ENCODE data around the gene MYO16. TPM values are rescaled to one million over a fixed set of nuclear protein-coding genes. Genes with fewer than 3 reads are reported as not detected.

The MYO16 gene
- total RNA-seq, 1 donor from 2014 or later, result not detected

- Mint-ChIP-seq H3K27ac (no peak overlapping the region), H3K4me1 (ENCODE audit: low read depth) (no peaks in the 10 kb centered on the region), H3K36me3 (ENCODE audit: low read depth) (no peaks in the 10 kb centered on the region), H3K9me3 (no peaks in the 10 kb centered on the region), H3K27me3 (ENCODE audit: insufficient read depth) (no peaks in the 10 kb centered on the region), H3K4me3 (no peak overlapping the region)
- no peak for DNase-seq (ENCODE audit: low spot score)
- intact Hi-C loops (cut with micrococcal nuclease), result no loop called here
Observed at GRCh38 chr13:108674771-108675170, 45.4 kb downstream of the MYO16 start.

DNA sequence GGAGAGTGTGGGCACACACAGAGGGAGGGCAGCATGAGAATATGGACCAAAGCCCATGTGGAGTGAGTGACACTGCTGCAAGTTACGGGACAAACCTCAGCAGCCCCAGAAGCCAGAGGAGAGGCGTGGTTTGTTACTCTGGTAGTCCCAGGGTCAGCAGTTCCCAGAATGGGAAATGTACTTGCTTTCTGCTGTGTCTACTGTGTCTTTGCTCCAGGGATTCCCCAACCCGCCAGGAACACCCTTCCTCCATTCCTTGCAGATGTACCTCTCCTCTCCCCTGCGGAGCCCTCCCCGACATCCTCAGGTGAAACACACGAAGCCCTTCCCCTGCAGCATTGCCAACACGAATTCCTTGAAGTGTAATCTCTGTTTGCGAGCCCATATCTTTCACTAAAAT lies 47.2 kb downstream of the MYO16 start:
- no peak overlapping the region for H3K27ac Mint-ChIP-seq
- no peaks in the 10 kb centered on the region for H3K36me3 Mint-ChIP-seq (ENCODE audit: low read depth)
- H3K9me3 Mint-ChIP-seq, result no peaks in the 10 kb centered on the region
- no peak for DNase-seq (ENCODE audit: low spot score)
- no peaks in the 10 kb centered on the region for H3K4me1 Mint-ChIP-seq (ENCODE audit: low read depth)
- H3K4me3 Mint-ChIP-seq, result no peak overlapping the region
- H3K27me3 Mint-ChIP-seq (ENCODE audit: insufficient read depth), result no peaks in the 10 kb centered on the region
- intact Hi-C loops (cut with micrococcal nuclease), result no loop called here

GRCh38 chr13:108677806-108678205 lies 48.4 kb downstream of the MYO16 start:
- no peaks in the 10 kb centered on the region for H3K9me3 Mint-ChIP-seq
- H3K36me3 Mint-ChIP-seq (ENCODE audit: low read depth), result no peaks in the 10 kb centered on the region
- intact Hi-C loops (cut with micrococcal nuclease), result no loop called here
- no peak for DNase-seq (ENCODE audit: low spot score)
- no peaks in the 10 kb centered on the region for H3K4me1 Mint-ChIP-seq (ENCODE audit: low read depth)
- H3K27me3 Mint-ChIP-seq (ENCODE audit: insufficient read depth), result no peaks in the 10 kb centered on the region
- no peak overlapping the region for H3K4me3 Mint-ChIP-seq
- H3K27ac Mint-ChIP-seq, result no peak overlapping the region

- Mint-ChIP-seq H3K4me1 (ENCODE audit: low read depth) (no peaks in the 10 kb centered on the region), H3K27ac (no peak overlapping the region), H3K36me3 (ENCODE audit: low read depth) (no peaks in the 10 kb centered on the region), H3K9me3 (no peaks in the 10 kb centered on the region), H3K4me3 (no peak overlapping the region), H3K27me3 (ENCODE audit: insufficient read depth) (no peaks in the 10 kb centered on the region)
- no peak for DNase-seq (ENCODE audit: low spot score)
- intact Hi-C loops (cut with micrococcal nuclease), result no loop called here
Observed at GRCh38 chr13:108680011-108680410, 50.6 kb downstream of the MYO16 start.

DNA sequence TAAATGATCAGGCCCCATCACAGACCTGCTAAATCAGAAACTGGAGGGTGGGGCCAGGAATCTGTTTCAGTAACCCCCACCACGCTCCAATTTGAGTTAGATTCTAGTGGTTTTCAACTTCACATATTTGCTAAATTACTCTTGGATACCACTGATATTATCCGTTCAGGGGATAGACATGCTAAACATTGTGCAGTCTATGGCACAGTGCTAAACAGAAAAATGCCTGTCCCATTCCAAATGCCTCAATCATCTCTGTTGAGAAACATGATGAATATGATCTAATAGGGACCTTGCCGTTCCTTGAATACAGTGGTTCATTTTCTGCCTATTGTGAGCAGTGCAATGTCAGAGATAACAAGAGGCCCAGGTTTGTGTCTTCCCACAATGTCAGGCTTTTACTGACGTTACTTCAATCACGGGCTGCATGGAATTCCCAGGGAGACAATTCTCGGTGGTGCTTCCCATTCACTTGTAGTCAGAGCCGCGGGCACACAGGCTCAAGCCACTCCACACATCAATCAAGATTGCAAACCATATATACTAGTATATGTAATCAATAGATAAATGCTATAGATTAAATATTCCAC lies 52.7 kb downstream of the MYO16 start:
- no peak overlapping the region for H3K4me3 Mint-ChIP-seq
- intact Hi-C loops (cut with micrococcal nuclease), result no loop called here
- H3K4me1 Mint-ChIP-seq (ENCODE audit: low read depth), result no peaks in the 10 kb centered on the region
- no peak for DNase-seq (ENCODE audit: low spot score)
- no peaks in the 10 kb centered on the region for H3K36me3 Mint-ChIP-seq (ENCODE audit: low read depth)
- no peak overlapping the region for H3K27ac Mint-ChIP-seq
- no peaks in the 10 kb centered on the region for H3K9me3 Mint-ChIP-seq
- H3K27me3 Mint-ChIP-seq (ENCODE audit: insufficient read depth), result no peaks in the 10 kb centered on the region

DNA sequence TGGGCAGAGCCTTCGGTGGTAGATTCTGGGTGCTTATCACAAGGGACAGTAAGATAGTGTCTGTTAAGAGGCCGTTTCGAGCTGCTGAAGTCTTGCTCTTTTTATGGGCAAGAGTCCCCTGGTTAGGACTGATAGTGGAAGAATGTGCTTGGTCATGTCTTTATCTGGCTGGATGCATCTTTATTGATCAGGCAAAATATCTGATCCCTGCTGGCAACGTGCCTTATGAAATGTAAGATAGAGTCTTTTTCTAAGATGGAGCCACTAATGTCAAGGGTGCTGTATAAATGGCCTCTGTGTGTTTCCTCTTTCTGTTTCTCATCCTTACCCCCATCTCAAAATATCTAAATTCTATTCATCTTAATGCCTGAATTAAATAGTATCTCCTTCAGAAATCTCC lies 53.3 kb downstream of the MYO16 start:
- Mint-ChIP-seq H3K9me3 (no peaks in the 10 kb centered on the region), H3K4me1 (ENCODE audit: low read depth) (no peaks in the 10 kb centered on the region), H3K4me3 (no peak overlapping the region), H3K27ac (no peak overlapping the region), H3K36me3 (ENCODE audit: low read depth) (no peaks in the 10 kb centered on the region), H3K27me3 (ENCODE audit: insufficient read depth) (no peaks in the 10 kb centered on the region)
- intact Hi-C loops (cut with micrococcal nuclease), result no loop called here
- DNase-seq (ENCODE audit: low spot score), result no peak

GRCh38 chr13:108686027-108686426 lies 56.6 kb downstream of the MYO16 start:
- H3K9me3 Mint-ChIP-seq, result no peaks in the 10 kb centered on the region
- no peaks in the 10 kb centered on the region for H3K27me3 Mint-ChIP-seq (ENCODE audit: insufficient read depth)
- no peak overlapping the region for H3K27ac Mint-ChIP-seq
- no peak overlapping the region for H3K4me3 Mint-ChIP-seq
- no peaks in the 10 kb centered on the region for H3K4me1 Mint-ChIP-seq (ENCODE audit: low read depth)
- DNase-seq (ENCODE audit: low spot score), result no peak
- no peaks in the 10 kb centered on the region for H3K36me3 Mint-ChIP-seq (ENCODE audit: low read depth)
- intact Hi-C loops (cut with micrococcal nuclease), result no loop called here

DNA sequence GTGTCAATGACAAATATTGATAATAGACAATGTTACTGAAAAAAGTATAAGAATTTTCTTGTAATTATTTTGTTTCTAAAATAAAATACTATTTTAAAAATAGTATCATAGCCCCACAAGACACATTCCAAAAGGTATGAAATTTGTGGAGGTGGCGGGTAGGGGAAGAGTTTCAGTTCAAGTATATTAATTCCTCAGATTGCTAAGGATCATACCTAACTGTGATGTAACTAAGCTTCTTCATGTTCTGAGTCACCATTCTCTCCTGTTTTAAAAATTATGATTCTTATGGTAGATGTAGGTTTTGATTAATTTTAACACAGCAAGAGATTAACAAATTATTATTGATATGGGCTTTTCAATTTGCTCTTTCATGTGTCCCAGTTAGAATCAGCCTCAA lies 61.3 kb downstream of the MYO16 start:
- intact Hi-C loops (cut with micrococcal nuclease), result no loop called here
- no peaks in the 10 kb centered on the region for H3K27me3 Mint-ChIP-seq (ENCODE audit: insufficient read depth)
- no peak overlapping the region for H3K4me3 Mint-ChIP-seq
- no peaks in the 10 kb centered on the region for H3K36me3 Mint-ChIP-seq (ENCODE audit: low read depth)
- no peak overlapping the region for H3K27ac Mint-ChIP-seq
- H3K9me3 Mint-ChIP-seq, result no peaks in the 10 kb centered on the region
- DNase-seq (ENCODE audit: low spot score), result no peak
- no peaks in the 10 kb centered on the region for H3K4me1 Mint-ChIP-seq (ENCODE audit: low read depth)

DNA sequence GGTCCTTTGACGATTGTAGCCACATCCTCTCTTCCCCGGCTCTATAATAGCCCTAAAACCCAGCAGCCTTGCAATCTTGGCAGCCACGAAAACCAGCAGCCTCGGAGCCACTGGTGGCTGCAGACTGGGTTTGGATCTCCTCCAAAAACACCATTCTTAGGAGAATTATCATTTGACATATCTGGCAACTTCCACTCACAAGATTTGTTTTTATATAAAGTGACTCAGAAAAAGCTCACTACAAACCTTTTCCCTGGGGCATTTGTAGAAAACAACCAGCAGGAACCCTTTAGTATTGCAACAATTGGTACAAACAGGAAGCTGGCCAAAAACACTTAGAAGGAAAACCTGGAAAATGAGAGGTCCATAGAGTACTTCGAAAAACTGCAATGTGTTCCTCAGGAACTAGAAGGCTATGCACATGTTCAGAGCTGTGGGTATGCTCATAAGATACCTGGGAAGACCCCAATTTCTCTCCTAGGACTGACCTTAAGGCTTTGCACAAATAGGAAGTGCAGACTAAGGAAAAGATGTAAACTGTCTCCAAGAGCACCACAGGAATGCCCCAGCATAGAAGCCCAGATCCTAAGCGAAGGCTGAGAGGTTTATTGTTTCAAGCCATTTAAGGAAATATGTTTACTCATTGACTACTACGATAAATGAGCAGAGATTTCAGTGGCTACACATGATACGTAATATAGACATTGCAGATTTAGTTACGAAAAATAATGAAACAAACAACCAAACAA lies 71.2 kb downstream of the MYO16 start:
- intact Hi-C loops (cut with micrococcal nuclease), result no loop called here
- Mint-ChIP-seq H3K9me3 (peaks cover 4% of the 10 kb centered on the region), H3K4me1 (ENCODE audit: low read depth) (no peaks in the 10 kb centered on the region), H3K4me3 (no peak overlapping the region), H3K36me3 (ENCODE audit: low read depth) (no peaks in the 10 kb centered on the region), H3K27me3 (ENCODE audit: insufficient read depth) (no peaks in the 10 kb centered on the region), H3K27ac (no peak overlapping the region)
- DNase-seq (ENCODE audit: low spot score), result no peak

DNA sequence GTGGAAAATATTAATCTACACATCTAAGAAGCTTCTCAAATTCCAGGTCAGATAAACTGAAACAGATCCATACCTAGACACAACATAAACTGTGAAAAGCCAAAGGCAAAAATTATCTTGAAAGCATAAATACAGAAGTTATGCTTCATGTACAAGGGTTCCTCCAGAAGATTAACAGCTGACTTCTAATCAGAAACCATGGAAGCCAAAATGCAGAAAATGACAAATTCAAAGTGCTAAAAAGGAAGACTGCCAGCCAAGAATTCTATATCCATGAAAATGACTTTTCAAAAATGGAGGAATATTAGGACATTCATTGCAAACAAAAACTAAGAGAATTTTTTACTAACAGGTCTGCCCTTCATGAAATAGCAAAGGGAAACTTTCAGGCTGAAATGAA lies 72.8 kb downstream of the MYO16 start:
- H3K9me3 Mint-ChIP-seq, result peaks cover 4% of the 10 kb centered on the region

DNA sequence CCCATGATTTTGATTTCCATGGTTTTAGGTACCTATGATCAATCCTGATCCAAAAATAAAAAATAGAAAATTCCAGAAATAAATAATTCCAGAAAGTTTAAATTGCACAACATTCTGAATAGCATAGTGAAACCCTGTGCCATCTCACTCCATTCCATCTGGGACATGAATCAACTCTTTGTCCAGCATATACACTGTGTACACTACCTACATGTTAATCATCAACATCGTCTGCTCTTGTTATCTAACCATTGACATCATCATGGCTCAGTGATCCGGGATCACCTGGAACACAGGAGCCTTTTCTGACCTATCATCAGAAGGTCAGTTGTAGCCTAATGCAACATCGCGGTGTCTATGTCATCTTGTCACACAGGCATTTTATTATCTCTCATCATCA lies 75.6 kb downstream of the MYO16 start:
- Mint-ChIP-seq H3K9me3 (peaks cover 4% of the 10 kb centered on the region), H3K36me3 (ENCODE audit: low read depth) (no peaks in the 10 kb centered on the region)

More for the DNA sequence above, 72.8 kb downstream of the MYO16 start:
- Mint-ChIP-seq H3K27ac (no peak overlapping the region), H3K36me3 (ENCODE audit: low read depth) (no peaks in the 10 kb centered on the region), H3K27me3 (ENCODE audit: insufficient read depth) (no peaks in the 10 kb centered on the region), H3K4me3 (no peak overlapping the region), H3K4me1 (ENCODE audit: low read depth) (no peaks in the 10 kb centered on the region)
- DNase-seq (ENCODE audit: low spot score), result no peak
- intact Hi-C loops (cut with micrococcal nuclease), result no loop called here

GRCh38 chr13:108707584-108707983 lies 78.2 kb downstream of the MYO16 start:
- no peaks in the 10 kb centered on the region for H3K9me3 Mint-ChIP-seq

More for the DNA sequence above, 75.6 kb downstream of the MYO16 start:
- Mint-ChIP-seq H3K27ac (no peak overlapping the region), H3K4me3 (no peak overlapping the region), H3K27me3 (ENCODE audit: insufficient read depth) (no peaks in the 10 kb centered on the region), H3K4me1 (ENCODE audit: low read depth) (no peaks in the 10 kb centered on the region)
- intact Hi-C loops (cut with micrococcal nuclease), result no loop called here
- DNase-seq (ENCODE audit: low spot score), result no peak

GRCh38 chr13:108708921-108709320 lies 79.5 kb downstream of the MYO16 start:
- Mint-ChIP-seq H3K9me3 (no peaks in the 10 kb centered on the region), H3K27me3 (ENCODE audit: insufficient read depth) (no peaks in the 10 kb centered on the region), H3K4me3 (no peak overlapping the region), H3K4me1 (ENCODE audit: low read depth) (no peaks in the 10 kb centered on the region), H3K36me3 (ENCODE audit: low read depth) (no peaks in the 10 kb centered on the region), H3K27ac (no peak overlapping the region)
- intact Hi-C loops (cut with micrococcal nuclease), result no loop called here
- no peak for DNase-seq (ENCODE audit: low spot score)

More at GRCh38 chr13:108707584-108707983, 78.2 kb downstream of the MYO16 start:
- H3K27ac Mint-ChIP-seq, result no peak overlapping the region
- DNase-seq (ENCODE audit: low spot score), result no peak
- no peaks in the 10 kb centered on the region for H3K4me1 Mint-ChIP-seq (ENCODE audit: low read depth)
- H3K4me3 Mint-ChIP-seq, result no peak overlapping the region
- intact Hi-C loops (cut with micrococcal nuclease), result no loop called here
- H3K27me3 Mint-ChIP-seq (ENCODE audit: insufficient read depth), result no peaks in the 10 kb centered on the region
- no peaks in the 10 kb centered on the region for H3K36me3 Mint-ChIP-seq (ENCODE audit: low read depth)

Data from activated T-helper 1 cell treated with anti-CD3 and anti-CD28 coated beads, Interleukin-12 subunit alpha, Interleukin-12 subunit beta, Interleukin-2, Interleukin-4 antibody, amounts not matched to agents 30 ng/mL and 10 ng/mL and 1 ng/mL, durations not matched to agents 14 hours and 24 hours and 36 hours (primary cell).